HG03135 (cell line): ENCODE measurements around the gene OSR1.
"Not testable (repeated sequence)": the region's sequence is repeated elsewhere in the genome, so short reads cannot be mapped to it uniquely, and the experiment has no call there.

Experiments
- ATAC-seq: cut with Tn5 transposase; IDR thresholded peaks from one replicate; pipeline ENCODE4 v1.9.1; 2021; ENCODE audit warnings: mild to moderate bottlenecking, moderate library complexity; ENCODE audit not compliant: unreplicated experiment

The OSR1 gene

GRCh38 chr2:19358242-19359020 lies at the start of gene OSR1:
OSR1 (minus strand) TSS chr2:19358623; CDS start chr2:19353805, 4,818 bp downstream.
- ATAC-seq: no peak

DNA sequence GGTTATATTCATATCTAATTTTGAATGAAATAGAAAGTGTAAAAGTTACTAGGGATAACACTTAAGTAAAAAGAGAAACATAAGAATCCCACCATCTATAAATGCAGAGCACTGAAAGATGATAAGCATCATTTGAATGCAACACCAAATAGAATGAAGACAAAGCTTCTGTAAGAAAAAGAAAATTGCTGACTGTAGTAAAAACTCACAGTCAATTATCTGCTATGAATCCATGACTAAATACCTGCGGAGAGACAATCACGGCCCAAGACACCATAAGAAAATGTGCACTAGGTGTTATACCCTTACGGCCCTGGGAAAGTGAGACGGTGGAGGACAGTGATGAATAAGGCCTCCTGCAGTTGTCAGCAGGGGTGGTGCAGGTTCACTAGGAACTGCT lies 45.4 kb upstream of the OSR1 start:
- ATAC-seq: no peak

DNA sequence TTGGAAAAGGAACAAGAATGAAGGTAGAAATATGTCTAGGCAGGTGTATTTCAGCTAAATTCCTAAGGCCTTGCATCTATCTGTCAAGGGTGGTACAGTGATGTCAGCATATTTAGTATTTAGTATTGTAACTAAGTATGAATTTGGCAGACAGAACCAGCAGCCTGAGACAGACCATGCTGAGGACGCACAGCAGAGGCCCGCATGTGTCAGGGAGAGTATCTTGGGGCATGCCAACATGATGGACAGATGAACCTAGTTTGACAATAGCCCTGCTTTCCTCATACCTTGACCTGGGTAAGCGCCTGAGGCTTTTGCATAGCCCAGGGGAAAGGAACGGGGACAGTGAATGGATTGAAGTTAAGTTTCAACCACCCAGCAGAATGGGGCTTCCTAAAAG lies 33.8 kb upstream of the OSR1 start:
- no peak for ATAC-seq

- ATAC-seq: not testable (repeated sequence)
These were observed 31.0 kb upstream of the OSR1 start for GRCh38 chr2:19389469-19389868.

DNA sequence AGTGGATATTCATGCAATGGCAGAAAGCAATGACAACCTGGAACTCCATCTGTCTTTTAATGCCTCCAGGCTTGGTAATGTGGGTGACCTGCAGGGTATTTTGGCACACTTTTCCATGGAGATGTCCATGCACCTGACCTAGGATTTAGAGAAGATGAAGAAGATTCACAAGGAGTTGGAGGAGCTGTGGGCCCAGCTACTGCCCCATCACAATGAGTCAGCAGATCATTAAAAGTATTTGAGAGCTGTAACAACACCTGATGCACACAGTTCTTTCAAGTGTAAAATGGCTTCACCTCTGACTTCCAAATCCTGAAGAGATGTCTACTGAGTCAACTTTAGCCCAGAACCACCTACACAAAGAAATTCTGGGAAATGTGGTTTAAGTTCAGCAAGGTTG lies 22.1 kb upstream of the OSR1 start:
- no peak for ATAC-seq

GRCh38 chr2:19378939-19379338 lies 20.5 kb upstream of the OSR1 start:
- ATAC-seq: no peak

- ATAC-seq: no peak
These were observed 19.3 kb upstream of the OSR1 start for GRCh38 chr2:19377717-19378116.

DNA sequence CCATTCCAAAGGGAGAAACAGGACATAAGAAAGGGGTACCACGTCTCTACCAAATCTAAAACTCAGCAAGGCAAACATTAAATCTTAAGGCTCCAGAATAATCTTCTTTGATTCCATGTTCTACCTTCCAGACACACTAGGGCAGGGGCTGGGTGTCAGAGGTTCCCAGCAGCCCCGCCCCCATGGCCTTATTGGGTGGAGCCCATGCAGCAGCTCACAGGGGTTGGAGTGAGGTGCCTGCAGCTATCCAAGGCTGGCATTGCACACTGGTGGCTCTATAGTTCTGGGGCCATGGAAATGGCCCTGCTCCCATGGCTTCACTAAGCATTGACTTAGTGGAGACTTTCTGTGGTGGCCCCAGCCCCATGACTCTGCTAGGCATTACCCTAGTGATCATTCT lies 14.9 kb upstream of the OSR1 start:
- ATAC-seq: no peak

DNA sequence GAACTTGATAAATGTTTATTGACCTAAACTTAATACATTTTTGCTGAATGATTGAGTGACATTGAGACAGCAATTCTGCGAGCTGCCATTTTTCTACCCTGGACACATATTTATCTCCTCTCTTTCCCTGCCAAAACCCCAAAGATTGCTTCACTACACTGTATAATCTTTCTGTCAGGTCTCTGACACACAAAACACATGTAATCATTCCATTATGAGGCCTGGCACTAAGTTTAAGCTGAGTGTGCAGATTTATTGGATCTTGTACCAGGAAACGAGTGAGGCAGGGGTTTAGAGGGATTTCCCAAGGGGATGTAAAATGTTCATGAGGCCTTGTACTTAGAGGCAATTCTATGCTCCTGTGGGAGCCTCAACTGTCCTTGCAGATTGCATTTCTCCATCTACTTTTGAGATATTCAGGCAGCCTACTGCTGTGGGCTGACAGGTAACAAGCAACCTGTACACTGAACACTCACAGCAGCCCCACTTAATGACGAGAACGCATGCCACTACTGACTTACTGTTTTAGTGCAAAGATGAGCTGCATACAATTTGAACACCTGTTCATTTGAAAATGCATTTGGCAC lies 13.7 kb upstream of the OSR1 start:
- ATAC-seq: no peak

GRCh38 chr2:19369341-19369955 lies 11.0 kb upstream of the OSR1 start:
- ATAC-seq: no peak

DNA sequence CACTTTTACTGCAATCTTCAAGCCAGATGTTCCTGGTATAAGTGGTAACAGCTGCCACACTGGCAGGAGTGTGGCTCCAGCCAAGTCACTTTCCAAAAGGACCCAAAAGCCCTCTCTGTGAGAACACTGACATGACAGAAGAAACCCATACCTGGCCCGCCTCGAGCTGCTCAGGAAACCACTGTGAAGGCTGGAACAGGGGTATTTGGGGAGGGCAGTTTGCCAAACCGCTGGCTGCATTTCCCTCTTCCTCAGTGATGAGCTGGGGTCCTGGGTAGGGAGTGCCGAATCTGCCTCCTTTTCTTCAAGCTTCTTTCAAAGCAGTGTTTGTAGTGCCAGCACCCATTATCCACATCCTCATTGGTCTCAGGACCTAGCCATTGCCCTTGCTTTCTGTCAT lies 10.3 kb upstream of the OSR1 start:
- ATAC-seq: no peak

DNA sequence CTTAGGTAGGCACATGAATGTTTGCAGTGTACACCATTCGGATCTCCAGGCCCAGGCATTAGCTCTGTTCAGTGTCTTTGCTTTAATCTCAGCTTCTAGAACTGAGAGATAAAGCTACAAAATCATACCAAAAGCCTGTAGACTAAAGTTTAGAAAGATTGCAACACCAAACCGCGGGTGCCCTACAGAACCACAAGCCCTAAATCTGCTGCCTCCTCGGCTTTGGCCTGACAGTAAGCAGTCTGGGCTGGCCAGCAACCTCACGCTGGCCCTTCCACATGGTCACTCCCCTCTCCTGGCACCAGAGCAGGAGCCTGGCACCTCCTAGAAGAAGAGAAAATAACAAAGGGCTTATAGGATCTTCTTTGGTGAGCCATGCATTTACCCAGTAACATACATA lies 8.9 kb upstream of the OSR1 start:
- no peak for ATAC-seq

DNA sequence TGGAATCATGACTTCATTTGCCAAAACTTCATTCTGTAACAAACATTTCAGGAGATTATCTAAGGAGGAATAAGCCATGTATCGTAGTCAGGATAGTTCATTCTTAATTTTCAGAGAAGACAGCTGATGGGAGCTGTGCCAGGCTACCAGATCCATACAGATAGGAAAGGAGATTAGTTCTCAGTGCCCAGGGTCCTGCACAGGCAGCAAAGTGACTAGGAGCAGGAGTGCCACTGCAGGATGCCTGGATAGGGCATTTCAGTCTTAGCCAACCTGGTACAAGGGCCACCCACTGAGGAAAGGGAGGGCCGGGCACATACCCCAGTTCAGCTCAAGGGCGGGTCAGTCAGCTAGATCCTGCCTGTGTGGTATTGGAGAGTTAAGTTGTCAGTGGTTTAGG lies 6.7 kb upstream of the OSR1 start:
- no peak for ATAC-seq

- ATAC-seq: no peak
These were observed 5.6 kb upstream of the OSR1 start for GRCh38 chr2:19364014-19364413.

DNA sequence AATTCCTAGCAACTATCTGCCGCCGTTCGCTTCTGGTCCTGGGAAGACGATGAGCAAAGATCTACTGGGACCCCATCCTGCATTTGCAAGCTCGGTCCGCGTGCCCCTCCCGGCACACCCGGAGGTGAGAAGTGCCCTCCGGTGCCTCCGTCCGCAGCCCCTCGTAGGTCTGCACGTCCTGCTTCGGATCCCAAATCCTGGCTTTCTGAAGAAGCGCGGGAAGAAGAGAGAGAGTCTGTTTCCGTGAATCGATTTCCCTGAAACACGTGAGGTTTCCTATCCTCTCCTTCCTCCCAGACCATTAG lies 5.0 kb upstream of the OSR1 start:
- no peak for ATAC-seq

DNA sequence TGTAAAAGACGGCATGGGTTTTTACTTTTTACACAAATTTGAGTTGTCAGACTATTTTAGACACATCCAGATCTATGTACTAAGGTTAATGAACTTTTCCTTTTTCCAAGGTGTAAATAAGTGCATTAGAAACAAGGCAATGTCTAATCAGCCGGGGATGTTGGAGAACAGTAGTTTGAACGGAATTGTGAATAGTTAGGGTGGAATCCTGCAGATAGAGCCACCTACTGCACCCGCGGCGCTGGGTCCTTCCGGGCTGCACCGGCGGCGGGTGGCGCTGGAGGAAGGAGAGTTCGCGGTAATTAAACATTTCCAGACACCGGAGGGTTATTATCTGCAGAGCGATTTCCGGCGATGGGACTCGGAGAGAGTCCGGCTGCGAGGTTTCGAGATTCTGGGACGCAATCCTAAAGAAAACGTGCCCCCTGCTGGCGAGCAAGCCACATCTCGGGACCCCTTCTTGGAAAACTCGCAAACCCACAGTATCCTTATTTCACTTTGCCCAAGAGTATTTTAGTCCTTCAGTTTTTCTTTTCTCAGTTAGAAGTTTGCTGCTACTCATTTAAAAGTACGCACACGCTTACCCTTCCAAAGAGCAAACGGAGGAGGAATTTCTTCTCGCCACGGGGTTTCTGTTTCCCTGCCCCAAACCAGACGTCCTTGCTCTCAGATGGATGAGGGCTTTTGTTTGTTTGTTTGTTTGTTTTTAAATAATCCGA lies 4.5 kb upstream of the OSR1 start:
- peak; percentile 56 for ATAC-seq

- ATAC-seq: no peak
These were observed 3.8 kb upstream of the OSR1 start for GRCh38 chr2:19362094-19362754.

DNA sequence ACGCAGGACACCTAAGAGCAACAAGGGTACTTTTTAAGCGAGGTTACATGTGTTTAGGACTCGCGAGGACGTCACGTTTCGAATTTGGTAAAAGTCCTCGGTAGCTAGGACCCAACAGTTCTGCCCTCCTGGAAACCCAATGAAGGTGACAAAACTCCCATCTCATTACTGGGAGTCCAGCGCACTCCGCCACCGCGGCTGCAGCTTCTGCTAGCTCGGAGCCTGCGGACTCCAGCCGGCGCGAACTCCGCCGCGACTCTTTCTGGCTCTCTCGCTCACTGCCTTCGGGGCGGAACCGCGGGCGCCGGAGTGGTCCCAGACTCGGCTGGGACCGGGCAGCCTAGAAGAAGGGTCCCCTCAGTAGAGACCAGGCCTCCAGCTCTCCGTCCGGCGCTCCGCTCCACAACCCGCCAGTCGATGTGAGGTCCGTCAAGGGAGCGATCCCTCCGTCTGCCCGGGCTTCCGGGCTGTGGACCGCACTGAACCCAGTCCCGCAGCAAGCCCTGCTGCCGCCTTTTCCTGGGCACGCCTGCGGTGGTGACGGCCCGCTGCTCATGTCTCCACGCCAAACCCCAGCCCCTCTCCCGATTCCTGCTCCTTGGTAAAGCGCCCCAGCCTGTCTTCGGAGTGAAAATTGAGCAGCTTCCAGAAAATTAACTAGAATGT lies 3.0 kb upstream of the OSR1 start:
- no peak for ATAC-seq

DNA sequence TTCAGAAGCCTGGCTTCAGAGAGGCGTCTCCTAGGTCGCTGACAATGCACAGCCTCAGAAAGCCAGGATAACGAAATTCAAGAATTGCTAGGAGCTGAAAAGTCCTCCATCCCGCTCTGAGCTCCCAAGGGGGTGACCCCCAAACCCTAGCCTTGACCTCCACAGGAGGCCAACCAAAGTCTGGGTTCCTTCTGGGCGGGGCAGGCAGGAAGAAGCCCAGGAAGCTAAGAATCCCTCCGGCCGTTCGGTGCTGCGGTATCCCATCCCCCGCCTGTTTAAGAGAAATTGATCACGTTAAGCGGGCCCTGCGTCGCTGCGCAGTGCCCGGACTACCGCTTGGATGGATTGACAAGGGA lies 2.5 kb upstream of the OSR1 start:
- no peak for ATAC-seq

DNA sequence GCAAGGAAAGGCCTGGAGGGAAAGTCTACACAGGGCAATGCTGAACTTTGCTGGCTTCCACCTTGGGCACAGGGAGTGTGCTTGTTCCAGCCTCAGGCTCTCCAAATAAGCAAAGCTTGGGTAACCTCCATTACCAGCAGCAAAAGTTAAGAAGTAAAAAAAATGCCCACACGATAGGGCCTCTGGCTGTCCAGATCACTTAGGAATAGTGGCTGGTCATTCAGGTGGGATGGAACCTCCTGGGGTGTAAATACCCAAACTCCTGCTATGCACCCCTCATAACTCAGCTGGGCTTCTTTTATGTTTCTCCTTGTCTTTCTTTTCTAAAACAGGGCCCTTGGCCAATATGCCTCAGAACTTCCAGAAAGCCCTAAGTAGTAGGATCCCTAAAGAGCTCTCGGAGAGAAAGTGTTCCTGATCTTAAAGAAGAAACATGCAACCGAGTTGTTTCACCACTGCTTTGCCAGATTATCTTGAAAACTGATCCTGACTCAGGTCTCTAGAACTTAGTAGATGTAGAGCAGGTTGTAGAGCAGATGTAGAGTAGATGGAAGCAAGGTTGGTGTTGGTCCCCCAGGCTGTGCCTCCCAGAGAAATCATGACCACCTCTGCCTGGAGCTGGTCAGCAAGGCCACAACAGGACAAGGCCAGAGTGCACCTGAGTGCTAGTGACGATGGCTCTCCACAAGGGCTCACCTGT lies 2.0 kb upstream of the OSR1 start:
- ATAC-seq: no peak
